Stomach (tissue), 19 donors: ENCODE measurements around the gene MEIOSIN. TPM values are rescaled to one million over a fixed set of nuclear protein-coding genes. Genes with fewer than 3 reads are reported as not detected.
"Not testable (repeated sequence)": the region's sequence is repeated elsewhere in the genome, so short reads cannot be mapped to it uniquely, and the experiment has no call there.

Experiments
- DNase-seq, 2 donors: peaks; one replicate each; pipeline versions ENCODE4 v3.0.0 to v3.0.0-alpha.2; 2013 to 2019
- H3K27ac ChIP-seq, 5 donors: fragments of 200-600 bp in 4 of 5; sonication (generic) in 4 of 5; one replicate each; pipeline ENCODE4 v1.5.1; 2013 to 2019; ENCODE audit warnings: mild to moderate bottlenecking in 1 of 5, moderate library complexity in 1 of 5
- H3K27me3 ChIP-seq, 3 donors: fragments of 200-600 bp; sonication (generic); one replicate each; pipeline ENCODE4 v1.5.1; 2017 to 2019; ENCODE audit warnings: mixed run types in 1 of 3
- H3K36me3 ChIP-seq, 4 donors: fragments of 200-600 bp; sonication (generic); 1 replicate in 3 of 4; 2 replicates in 1 of 4; pipeline ENCODE4 v1.5.1; 2016 to 2019
- H3K4me1 ChIP-seq, 4 donors: fragments of 200-600 bp; sonication (generic); one replicate each; pipeline ENCODE4 v1.5.1; 2016 to 2019
- H3K4me3 ChIP-seq, 4 donors: fragments of 200-600 bp; sonication (generic) in 3 of 4; one replicate each; pipeline ENCODE4 v1.5.1; 2016 to 2019; ENCODE audit warnings: mild to moderate bottlenecking in 1 of 4
- H3K9me3 ChIP-seq, 4 donors: fragments of 200-600 bp; sonication (generic); one replicate each; pipeline ENCODE4 v1.5.1; 2016 to 2019
- CTCF ChIP-seq, 7 experiments: fragments of 450-650 bp in 4 of 7; fragments of 200-600 bp in 3 of 7; sonication (generic) in 3 of 7; IDR thresholded peaks; one replicate each; pipeline ENCODE4 v1.5.1; 2016 to 2019; ENCODE audit warnings: antibody characterized with exemption in 7 of 7, control low read depth in 2 of 7, mild to moderate bottlenecking in 1 of 7
- EP300 ChIP-seq: sonication (generic); formaldehyde crosslinking; IDR thresholded peaks from one replicate; pipeline ENCODE4 v1.6.1; 2017; ENCODE audit warnings: antibody characterized with exemption
- POLR2A ChIP-seq, 4 donors: fragments of 450-650 bp; IDR thresholded peaks; one replicate each; pipeline ENCODE4 v1.6.1; 2016; ENCODE audit warnings: antibody characterized with exemption in 4 of 4, control low read depth in 2 of 4, mild to moderate bottlenecking in 1 of 4, moderate library complexity in 1 of 4
- POLR2AphosphoS5 ChIP-seq, 3 donors: sonication (generic); formaldehyde crosslinking; IDR thresholded peaks; one replicate each; pipeline ENCODE4 v1.6.1; 2016; ENCODE audit warnings: antibody characterized with exemption in 3 of 3
- WGBS, 5 donors: extraction: QIAGEN DNeasy Blood & Tissue Kit in 3 of 5; methylation state at CpG; one replicate each; pipeline versions ENCODE4 v1.1.5 to v1.1.7; 2013 to 2018; 5-methylcytosine and 5-hydroxymethylcytosine counted together
- intact Hi-C: fragments of 100-400 bp; cut with DNase I; formaldehyde crosslinking; loops from one replicate; pipeline ENCODE4 v1.15.1; 2023; ENCODE audit warnings: low total_unique reads
- long read RNA-seq, 10 donors: transcript quantifications; one replicate each; lab custom pipeline, GENCODE V29; 2026
- polyA plus RNA-seq, 3 donors: library from polyadenylated mRNA; stranded (reverse); fragments of 200-250 nt; gene quantifications; one replicate each; pipeline ENCODE4 v1.2.3, GENCODE V29; 2013
- total RNA-seq, 5 donors: library from RNA; depleted of rRNA; stranded (reverse); fragments of >200 nt; gene quantifications; one replicate each; pipeline versions ENCODE4 v1.1.0 to v1.2.3, GENCODE V29; 2014 to 2016
- donor health status: healthy with polysubstance abuse.
- donor health status: Bipolar disorder and iron deficiency.
- donor health status: healthy.

MEIOSIN gene
- not detected for total RNA-seq
- not detected for polyA plus RNA-seq
- long read RNA-seq, donor 1, result 0 reads
- long read RNA-seq, donor 2, partial matches to known transcripts, result 20 of 31 reads
- long read RNA-seq, donor 2, other reads (novel, unspliced or antisense), result 11 of 31 reads
- long read RNA-seq, donor 3, result 0 reads
- long read RNA-seq, donor 4, result 0 reads
- long read RNA-seq, donor 5, result 0 reads
- long read RNA-seq, donor 6, result 0 reads
- long read RNA-seq, donor 7, result 0 reads
- long read RNA-seq, donor 8, result 0 reads
- long read RNA-seq, donor 9, result 0 reads
- long read RNA-seq, donor 10, result 0 reads

GRCh38 chr19:45733160-45733810 lies at the start of gene MEIOSIN:
Gene MEIOSIN, plus strand, starts transcription at chr19:45733439. Its CDS starts 1,938 bp downstream, at chr19:45735377.
- Histone ChIP-seq H3K9me3 (no peaks in the 10 kb centered on the region), H3K4me3 (no peak within 1 kb of the TSS), H3K27ac (no peak within 1 kb of the TSS), H3K36me3 (no peaks in the 10 kb centered on the region), H3K4me1 (peaks cover 15 to 22% (median 21%) of the 10 kb centered on the region in 4 donors), H3K27me3 (no peaks in the 10 kb centered on the region)
- intact Hi-C loops, result no loop called here
- 90 to 92% (median 92%) methylated on average over 40 to 59 of the region's 59 CpGs for WGBS, 5 donors
- TF ChIP-seq POLR2AphosphoS5 (IDR thresholded peaks at IDR 0.05), result no peak
- TF ChIP-seq POLR2A (IDR thresholded peaks at IDR 0.05), result no peak
- no peak for TF ChIP-seq CTCF (IDR thresholded peaks at IDR 0.05)
- no peak for TF ChIP-seq EP300
- DNase-seq, result no peak

GRCh38 chr19:45685045-45685444 lies 48.2 kb upstream of the MEIOSIN start:
- H3K36me3 ChIP-seq, result peaks cover 36 to 62% (median 56%) of the 10 kb centered on the region in 4 donors
- H3K4me1 ChIP-seq, result peaks cover 11 to 18% (median 15%) of the 10 kb centered on the region in 4 donors
- H3K27ac ChIP-seq, H3K9me3 ChIP-seq, H3K4me3 ChIP-seq, DNase-seq, H3K27me3 ChIP-seq, intact Hi-C loops: not testable (repeated sequence)
- 78 to 96% (median 82%) methylated on average over 10 to 11 of the region's 11 CpGs for WGBS, 5 donors

- DNase-seq, result no peak
- no peak overlapping the region for H3K4me3 ChIP-seq
- peaks cover 7 to 17% (median 14%) of the 10 kb centered on the region in 4 donors for H3K4me1 ChIP-seq
- 85 to 96% (median 92%) methylated on average over 8 to 9 of the region's 9 CpGs for WGBS, 5 donors
- peaks cover 36 to 62% (median 56%) of the 10 kb centered on the region in 4 donors for H3K36me3 ChIP-seq
- intact Hi-C loops, result no loop called here
- TF ChIP-seq POLR2A (IDR thresholded peaks at IDR 0.05), result no peak
- TF ChIP-seq CTCF (IDR thresholded peaks at IDR 0.05), result no peak
- no peak for TF ChIP-seq POLR2AphosphoS5 (IDR thresholded peaks at IDR 0.05)
- no peak for TF ChIP-seq EP300
- H3K9me3 ChIP-seq, result no peaks in the 10 kb centered on the region
- no peak overlapping the region for H3K27ac ChIP-seq
- no peaks in the 10 kb centered on the region for H3K27me3 ChIP-seq
These were observed 45.6 kb upstream of the MEIOSIN start for GRCh38 chr19:45687599-45687998.

GRCh38 chr19:45691516-45692186 lies 41.6 kb upstream of the MEIOSIN start, which contains the start of gene SNRPD2:
Gene SNRPD2, minus strand, starts transcription at chr19:45691953. Its CDS starts 65 bp downstream, at chr19:45691888.
- no peaks in the 10 kb centered on the region for H3K9me3 ChIP-seq
- H3K4me1 ChIP-seq, result peaks cover 7 to 29% (median 24%) of the 10 kb centered on the region in 4 donors
- TF ChIP-seq EP300 (no peak), CTCF (IDR thresholded peaks at IDR 0.05) (no peak), POLR2AphosphoS5 (IDR thresholded peaks at IDR 0.05) (peak; percentile 93 to 97 (median 97)), POLR2A (IDR thresholded peaks at IDR 0.05) (peak in 2 of 4 donors; percentile 63 to 84)
- intact Hi-C loops, result no loop called here
- WGBS, 5 donors, result 0 to 2% (median 0%) methylated on average over 36 of the region's 36 CpGs
- no peaks in the 10 kb centered on the region for H3K27me3 ChIP-seq
- peak; percentile 94 to 98 for DNase-seq
- H3K4me3 ChIP-seq, result peak within 1 kb of the TSS; percentile 62 to 88 (median 87)
- H3K27ac ChIP-seq, result peak within 1 kb of the TSS; percentile 93 to 96 (median 95)
- peaks cover 24 to 43% (median 42%) of the 10 kb centered on the region in 4 donors for H3K36me3 ChIP-seq
